ENCODE data around the gene ERC2.

DNA sequence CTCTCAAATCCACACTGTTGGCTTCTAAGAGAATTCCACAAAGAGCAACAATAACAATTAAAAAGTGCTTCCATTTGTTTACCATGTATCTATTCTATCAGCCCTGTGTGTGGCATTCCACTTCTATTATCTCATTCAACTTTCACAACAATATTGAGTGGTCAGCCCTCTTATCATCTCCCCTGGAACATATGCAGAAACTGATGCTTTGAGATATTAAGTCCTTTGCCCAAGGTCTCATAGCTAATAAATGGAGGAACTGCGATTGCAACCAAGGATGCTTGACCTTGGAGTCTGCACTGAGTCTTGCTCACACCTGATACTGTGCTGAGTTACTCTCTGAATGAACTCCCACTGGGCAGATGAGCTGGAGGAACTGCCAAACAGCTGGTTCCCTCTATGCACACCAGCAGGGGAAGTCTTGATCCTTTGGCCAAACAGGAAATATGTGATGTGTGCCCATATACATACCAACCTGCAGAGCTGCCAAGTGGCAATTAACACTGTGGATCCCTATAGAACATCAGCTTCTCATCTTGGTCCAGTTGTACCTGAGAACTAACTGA, 836.4 kb downstream of the ERC2 start:
- TF ChIP-seq, protein P1, sequence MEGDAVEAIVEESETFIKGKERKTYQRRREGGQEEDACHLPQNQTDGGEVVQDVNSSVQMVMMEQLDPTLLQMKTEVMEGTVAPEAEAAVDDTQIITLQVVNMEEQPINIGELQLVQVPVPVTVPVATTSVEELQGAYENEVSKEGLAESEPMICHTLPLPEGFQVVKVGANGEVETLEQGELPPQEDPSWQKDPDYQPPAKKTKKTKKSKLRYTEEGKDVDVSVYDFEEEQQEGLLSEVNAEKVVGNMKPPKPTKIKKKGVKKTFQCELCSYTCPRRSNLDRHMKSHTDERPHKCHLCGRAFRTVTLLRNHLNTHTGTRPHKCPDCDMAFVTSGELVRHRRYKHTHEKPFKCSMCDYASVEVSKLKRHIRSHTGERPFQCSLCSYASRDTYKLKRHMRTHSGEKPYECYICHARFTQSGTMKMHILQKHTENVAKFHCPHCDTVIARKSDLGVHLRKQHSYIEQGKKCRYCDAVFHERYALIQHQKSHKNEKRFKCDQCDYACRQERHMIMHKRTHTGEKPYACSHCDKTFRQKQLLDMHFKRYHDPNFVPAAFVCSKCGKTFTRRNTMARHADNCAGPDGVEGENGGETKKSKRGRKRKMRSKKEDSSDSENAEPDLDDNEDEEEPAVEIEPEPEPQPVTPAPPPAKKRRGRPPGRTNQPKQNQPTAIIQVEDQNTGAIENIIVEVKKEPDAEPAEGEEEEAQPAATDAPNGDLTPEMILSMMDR (IDR thresholded peaks at IDR 0.05), result no peak
- no peak for TF ChIP-seq POLR2A (IDR thresholded peaks at IDR 0.05)

Measured in heart left ventricle (tissue), 13 donors.